Epithelial cell of proximal tubule (primary cell): ENCODE results near the gene COA4. TPM values are rescaled to one million over a fixed set of nuclear protein-coding genes. Genes with fewer than 3 reads are reported as not detected.
"Not testable (repeated sequence)": the region's sequence is repeated elsewhere in the genome, so short reads cannot be mapped to it uniquely, and the experiment has no call there.

ENCODE experiments used
- DNase-seq: peaks from one replicate; pipeline ENCODE4 v3.0.0-alpha.2; 2011; ENCODE audit warnings: low read depth
- H3K4me3 ChIP-seq: 2 replicates; pipeline ENCODE4 v1.5.1; 2011; ENCODE audit warnings: low read depth, mild to moderate bottlenecking, low read length
- CTCF ChIP-seq: conservative IDR thresholded peaks from 2 replicates; pipeline ENCODE4 v1.5.1; 2012; ENCODE audit warnings: low read depth, mild to moderate bottlenecking, low read length
- total RNA-seq: library from RNA; depleted of rRNA; stranded (reverse); fragments of >200 nt; gene quantifications from 2 replicates; pipeline ENCODE4 v1.2.3, GENCODE V29; 2015

COA4 gene
- total RNA-seq, 1 donor from 2014 or later: 134 TPM

GRCh38 chr11:73883856-73884255, 7.2 kb upstream of the COA4 start:
- DNase-seq: no peak
- H3K4me3 ChIP-seq: no peak overlapping the region
- TF ChIP-seq CTCF: no peak

GRCh38 chr11:73880449-73880848, 3.8 kb upstream of the COA4 start:
- not testable (repeated sequence) for DNase-seq, H3K4me3 ChIP-seq

GRCh38 chr11:73878771-73879170, 2.1 kb upstream of the COA4 start:
- TF ChIP-seq CTCF: no peak

DNA sequence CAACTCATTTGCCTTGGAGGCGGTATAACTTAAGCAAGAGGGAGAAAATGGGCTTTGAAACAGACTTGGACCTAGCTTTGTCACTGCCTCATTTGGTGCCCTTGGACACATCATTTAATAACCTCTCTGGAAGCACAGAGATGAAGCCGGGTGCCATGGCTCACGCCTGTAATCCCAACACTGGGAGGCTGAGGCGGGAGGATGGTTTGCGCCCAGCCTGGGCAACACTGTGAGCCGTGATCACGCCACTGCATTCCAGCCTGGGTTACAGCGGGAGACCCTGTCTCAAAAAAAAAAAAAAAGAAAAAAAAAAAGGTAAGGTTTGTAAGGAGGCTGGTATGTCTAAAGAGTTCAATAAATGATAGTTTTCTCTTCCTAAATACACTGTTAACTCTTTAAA, 806 bp downstream of the COA4 start:
- peak overlapping the region; percentile 94 for H3K4me3 ChIP-seq
- no peak for DNase-seq
- TF ChIP-seq CTCF: no peak

More at GRCh38 chr11:73878771-73879170, 2.1 kb upstream of the COA4 start:
- DNase-seq: no peak
- no peak overlapping the region for H3K4me3 ChIP-seq

DNA sequence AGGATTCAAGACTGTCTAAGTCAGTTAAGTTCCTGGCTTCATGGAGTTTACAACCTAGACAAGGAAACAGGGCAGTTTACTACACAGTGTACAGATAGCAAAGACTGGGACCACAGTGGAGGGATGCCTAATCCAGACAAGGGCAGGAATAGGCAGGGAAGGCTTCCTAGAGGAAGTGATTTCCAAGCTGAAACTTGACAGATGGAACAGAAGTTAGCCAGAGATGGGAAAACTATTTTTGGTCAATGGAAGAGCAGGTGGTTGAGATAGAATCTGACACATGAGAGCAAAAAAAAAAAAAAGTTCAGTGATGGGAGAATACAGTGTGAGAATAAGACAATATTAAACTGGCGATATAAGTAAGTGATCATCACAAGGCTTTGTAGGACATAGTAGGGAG, 1.3 kb downstream of the COA4 start:
- TF ChIP-seq CTCF: no peak
- peak overlapping the region; percentile 94 for H3K4me3 ChIP-seq
- DNase-seq: no peak

DNA sequence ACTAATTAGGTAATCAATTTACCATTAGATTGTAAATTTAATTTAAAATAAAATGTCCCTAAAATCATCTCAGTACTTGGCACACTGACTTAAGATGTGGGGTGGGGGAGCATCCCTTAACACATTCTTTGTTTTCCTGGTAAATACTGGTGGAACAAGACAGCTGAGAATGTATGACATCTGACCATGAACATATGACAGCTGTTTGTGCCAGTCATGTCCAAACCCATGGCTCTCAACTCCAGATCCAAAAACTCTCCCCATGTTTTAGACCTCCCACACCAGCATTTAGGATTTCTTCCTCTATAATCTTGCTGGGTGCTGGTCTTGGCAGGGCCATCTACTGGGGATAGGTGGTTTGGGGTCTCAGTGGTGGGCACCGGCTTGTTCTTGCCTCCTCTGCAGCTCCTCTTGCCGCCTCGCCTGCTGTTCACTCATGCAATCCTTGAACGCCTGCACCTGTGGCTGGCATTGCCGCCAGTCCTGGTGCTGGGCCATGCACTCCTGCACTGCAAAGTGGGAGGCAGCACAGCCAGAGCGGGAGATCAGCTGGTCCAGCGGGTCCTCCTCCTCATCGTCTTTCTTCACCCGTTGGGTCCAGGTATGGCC, 3.8 kb downstream of the COA4 start:
- TF ChIP-seq CTCF: no peak
- no peak overlapping the region for H3K4me3 ChIP-seq

DNA sequence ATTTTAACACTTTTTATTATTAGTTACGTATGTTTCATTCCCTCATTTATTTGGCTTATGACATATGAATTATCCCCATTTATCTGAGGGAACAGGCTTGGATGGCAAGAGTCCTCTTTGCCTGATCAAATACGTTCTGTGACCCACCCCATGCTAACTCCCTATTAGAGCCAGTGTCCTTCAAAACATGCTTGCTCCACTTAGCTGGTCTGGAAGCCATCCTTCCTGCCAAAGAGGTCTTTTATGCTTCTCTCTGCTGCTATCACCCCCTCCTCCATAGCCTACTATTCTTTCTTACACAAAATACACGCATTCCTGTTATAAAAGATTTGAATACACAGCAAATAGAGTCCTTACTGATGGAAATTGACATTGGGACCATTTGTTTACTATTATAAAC, 6.4 kb downstream of the COA4 start:
- TF ChIP-seq CTCF: no peak
- no peak overlapping the region for H3K4me3 ChIP-seq
- DNase-seq: no peak

More for the DNA sequence above, 3.8 kb downstream of the COA4 start:
- DNase-seq: no peak
